PC-9 (cell line): ENCODE measurements around the gene SULT4A1. TPM values are rescaled to one million over a fixed set of nuclear protein-coding genes. Genes with fewer than 3 reads are reported as not detected.

ENCODE experiments used
- BruUV-seq: library from RNA; stranded (reverse); fragments of 400-500 nt; replicated peaks from 2 replicates; lab custom pipeline; 2021; lab: Mats Ljungman, UMichigan
- CTCF ChIA-PET: fragments of 300-600 bp; sonication (Branson Sonifier 250); formaldehyde crosslinking; loops from one replicate; lab custom pipeline; 2022; ENCODE audit warnings: antibody characterized with exemption; lab: Charles Lee
- POLR2A ChIA-PET: fragments of 300-600 bp; sonication (Branson Sonifier 250); formaldehyde crosslinking; loops from one replicate; lab custom pipeline; 2022; ENCODE audit warnings: antibody characterized with exemption; ENCODE audit not compliant: unreplicated experiment; lab: Charles Lee
- DNase-seq, 2 experiments: peaks; one replicate each; pipeline versions ENCODE4 v3.0.0 to v3.0.0-alpha.2; 2015 to 2022; ENCODE audit warnings: mixed read lengths in 1 of 2
- H2AFZ ChIP-seq: fragments of 200-600 bp; sonication (generic); 2 replicates; pipeline ENCODE4 v1.8.1; 2017; ENCODE audit warnings: antibody characterized with exemption
- H3F3A ChIP-seq: fragments of 200-600 bp; sonication (generic); 2 replicates; pipeline ENCODE4 v1.8.1; 2017; ENCODE audit warnings: antibody characterized with exemption, mild to moderate bottlenecking, low read depth; ENCODE audit not compliant: insufficient read depth
- H3K27ac ChIP-seq: fragments of 200-600 bp; sonication (generic); 2 replicates; pipeline ENCODE4 v1.6.1; 2016; ENCODE audit warnings: mixed run types
- H3K27me3 ChIP-seq: fragments of 200-600 bp; sonication (generic); 2 replicates; pipeline ENCODE4 v1.6.1; 2016; ENCODE audit warnings: low read depth, mixed run types; ENCODE audit not compliant: insufficient read depth
- H3K36me3 ChIP-seq: fragments of 200-600 bp; sonication (generic); 2 replicates; pipeline ENCODE4 v1.6.1; 2016; ENCODE audit warnings: low read depth, mixed run types
- H3K4me1 ChIP-seq: fragments of 200-600 bp; sonication (generic); replicated peaks from 2 replicates; pipeline ENCODE4 v1.6.1; 2016; ENCODE audit warnings: mixed run types; ENCODE audit not compliant: insufficient read depth
- H3K4me2 ChIP-seq: fragments of 200-600 bp; sonication (generic); 2 replicates; pipeline ENCODE4 v1.6.1; 2017; ENCODE audit warnings: mixed run types
- H3K4me3 ChIP-seq: fragments of 200-600 bp; sonication (generic); 2 replicates; pipeline ENCODE4 v1.6.1; 2016; ENCODE audit warnings: mixed run types
- H3K79me2 ChIP-seq: fragments of 200-600 bp; sonication (generic); 2 replicates; pipeline ENCODE4 v1.6.1; 2017; ENCODE audit warnings: low read depth, mixed run types
- H3K9me2 ChIP-seq: fragments of 200-600 bp; sonication (generic); 2 replicates; pipeline ENCODE4 v1.8.1; 2017; ENCODE audit warnings: mild to moderate bottlenecking; ENCODE audit not compliant: insufficient read depth
- H3K9me3 ChIP-seq: fragments of 200-600 bp; sonication (generic); 2 replicates; pipeline ENCODE4 v1.8.1; 2016; ENCODE audit warnings: low read depth; ENCODE audit not compliant: insufficient read depth
- H4K20me1 ChIP-seq: fragments of 200-600 bp; sonication (generic); 2 replicates; pipeline ENCODE4 v1.8.1; 2017; ENCODE audit not compliant: insufficient read depth
- CTCF ChIP-seq: fragments of 200-600 bp; sonication (generic); conservative IDR thresholded peaks from 2 replicates; pipeline ENCODE4 v1.6.1; 2017; ENCODE audit warnings: mixed run types, antibody characterized with exemption, mild to moderate bottlenecking, moderate library complexity
- EZH2 ChIP-seq: fragments of 200-600 bp; sonication (generic); IDR thresholded peaks from 2 replicates; pipeline ENCODE4 v1.8.0; 2017; ENCODE audit warnings: antibody characterized with exemption, low read depth
- intact Hi-C: fragments of 100-400 bp; cut with micrococcal nuclease; formaldehyde crosslinking; loops from one replicate; pipeline ENCODE4 v1.10.0; 2022; ENCODE audit not compliant: unreplicated experiment
- total RNA-seq: library from RNA; stranded (reverse); gene quantifications from 2 replicates; pipeline ENCODE4 v1.2.3, GENCODE V29; 2021

SULT4A1 gene
- total RNA-seq, 1 experiment from 2014 or later = 3.4 TPM

GRCh38 chr22:43828998-43829782 lies 33.1 kb downstream of the SULT4A1 start:
- intact Hi-C loops = no loop called here
- Histone ChIP-seq H3K4me2 (no peak overlapping the region), H3K79me2 (no peaks in the 10 kb centered on the region), H3K27me3 (peaks cover 20% of the 10 kb centered on the region; the same call in 1 of the 2 replicates), H3F3A (no peaks in the 10 kb centered on the region), H3K27ac (no peak overlapping the region), H4K20me1 (peaks cover 6% of the 10 kb centered on the region), H3K4me1 (no peaks in the 10 kb centered on the region), H3K36me3 (no peaks in the 10 kb centered on the region), H3K9me3 (no peaks in the 10 kb centered on the region), H3K9me2 (no peaks in the 10 kb centered on the region), H2AFZ (no peak overlapping the region), H3K4me3 (no peak overlapping the region)
- BruUV-seq = no TSS peak
- ChIA-PET CTCF (no interaction called here), POLR2A (no interaction called here)
- DNase-seq = no peak
- TF ChIP-seq EZH2 (no peak), CTCF (no peak)

GRCh38 chr22:43828725-43828997 lies 33.7 kb downstream of the SULT4A1 start:
- no peak for DNase-seq
- no peaks in the 10 kb centered on the region for H3K36me3 ChIP-seq
- BruUV-seq = no TSS peak
- no peak overlapping the region for H3K4me3 ChIP-seq
- H3K9me2 ChIP-seq = no peaks in the 10 kb centered on the region
- no peaks in the 10 kb centered on the region for H3K79me2 ChIP-seq
- H3K4me2 ChIP-seq = no peak overlapping the region
- H3K27me3 ChIP-seq = peaks cover 24% of the 10 kb centered on the region
- intact Hi-C loops = no loop called here
- ChIA-PET CTCF (no interaction called here), POLR2A (no interaction called here)
- H3K9me3 ChIP-seq = no peaks in the 10 kb centered on the region
- no peaks in the 10 kb centered on the region for H3K4me1 ChIP-seq
- TF ChIP-seq EZH2 = no peak
- TF ChIP-seq CTCF = no peak
- no peak overlapping the region for H2AFZ ChIP-seq
- H3K27ac ChIP-seq = no peak overlapping the region
- no peaks in the 10 kb centered on the region for H3F3A ChIP-seq
- H4K20me1 ChIP-seq = peaks cover 6% of the 10 kb centered on the region

GRCh38 chr22:43827926-43828724 lies 34.2 kb downstream of the SULT4A1 start:
- TF ChIP-seq CTCF = no peak
- TF ChIP-seq EZH2 = no peak
- no peaks in the 10 kb centered on the region for H3K36me3 ChIP-seq
- H3K9me3 ChIP-seq = no peaks in the 10 kb centered on the region
- no peak overlapping the region for H3K27ac ChIP-seq
- DNase-seq = no peak
- H4K20me1 ChIP-seq = peaks cover 6% of the 10 kb centered on the region
- H3F3A ChIP-seq = no peaks in the 10 kb centered on the region
- intact Hi-C loops = no loop called here
- no peaks in the 10 kb centered on the region for H3K4me1 ChIP-seq
- H3K4me3 ChIP-seq = no peak overlapping the region
- no peaks in the 10 kb centered on the region for H3K79me2 ChIP-seq
- H3K9me2 ChIP-seq = no peaks in the 10 kb centered on the region
- H3K4me2 ChIP-seq = no peak overlapping the region
- H3K27me3 ChIP-seq = peaks cover 29% of the 10 kb centered on the region
- ChIA-PET CTCF (no interaction called here), POLR2A (no interaction called here)
- no peak overlapping the region for H2AFZ ChIP-seq
- no TSS peak for BruUV-seq
